Neural cell (in vitro differentiated cells): Measurements from ENCODE around the gene SLC26A11. TPM values are rescaled to one million over a fixed set of nuclear protein-coding genes. Genes with fewer than 3 reads are reported as not detected.

ENCODE experiments used
- H2AFZ ChIP-seq: fragments of 200-600, 300-800 bp; sonication (generic), shearing (Covaris generic); 2 replicates; pipeline ENCODE4 v1.6.0; 2014; ENCODE audit warnings: low read depth, mild to moderate bottlenecking, antibody characterized with exemption, low read length, moderate library complexity
- H3F3A ChIP-seq: fragments of 200-600 bp; shearing (Covaris generic); 2 replicates; pipeline ENCODE4 v1.6.1; 2016; ENCODE audit warnings: mild to moderate bottlenecking, moderate library complexity, mixed read lengths, antibody characterized with exemption, low read length; ENCODE audit not compliant: insufficient read depth, poor library complexity, severe bottlenecking
- H3K27ac ChIP-seq: fragments of 200-600, 300-800 bp; sonication (generic), shearing (Covaris generic); 2 replicates; pipeline ENCODE4 v1.5.1; 2014; ENCODE audit warnings: mild to moderate bottlenecking, low read length, moderate library complexity
- H3K27me3 ChIP-seq: fragments of 300-800, 200-600 bp; sonication (generic), shearing (Covaris generic); 2 replicates; pipeline ENCODE4 v1.6.0; 2014; ENCODE audit warnings: mild to moderate bottlenecking, low read depth, low read length, moderate library complexity; ENCODE audit not compliant: insufficient read depth
- H3K36me3 ChIP-seq: fragments of 300-800, 200-600 bp; sonication (generic), shearing (Covaris generic); 2 replicates; pipeline ENCODE4 v1.5.1; 2014; ENCODE audit warnings: mild to moderate bottlenecking, antibody characterized with exemption, low read length, moderate library complexity; ENCODE audit not compliant: insufficient read depth
- H3K4me2 ChIP-seq: fragments of 300-800, 200-600 bp; sonication (generic), shearing (Covaris generic); 2 replicates; pipeline ENCODE4 v1.6.0; 2014; ENCODE audit warnings: mild to moderate bottlenecking, low read length
- H3K4me3 ChIP-seq: fragments of 300-800, 200-600 bp; sonication (generic), shearing (Covaris generic); 2 replicates; pipeline ENCODE4 v1.5.1; 2014; ENCODE audit warnings: mild to moderate bottlenecking, low read length, moderate library complexity
- H3K79me2 ChIP-seq: fragments of 200-600 bp; shearing (Covaris generic); replicated peaks from 2 replicates; pipeline ENCODE4 v1.6.0; 2014; ENCODE audit warnings: mild to moderate bottlenecking, low read length, moderate library complexity; ENCODE audit not compliant: insufficient read depth
- H3K9ac ChIP-seq: fragments of 300-800, 200-600 bp; sonication (generic), shearing (Covaris generic); 2 replicates; pipeline ENCODE4 v1.6.1; 2016; ENCODE audit warnings: mild to moderate bottlenecking, low read length, mixed read lengths
- H3K9me2 ChIP-seq: fragments of 200-600 bp; shearing (Covaris generic); 2 replicates; pipeline ENCODE4 v1.6.1; 2016; ENCODE audit warnings: mild to moderate bottlenecking, low read length, mixed read lengths; ENCODE audit not compliant: insufficient read depth
- H3K9me3 ChIP-seq: fragments of 200-600, 300-800 bp; sonication (generic), shearing (Covaris generic); 2 replicates; pipeline ENCODE4 v1.6.1; 2016; ENCODE audit warnings: mild to moderate bottlenecking, mixed run types, low read length, moderate library complexity, mixed read lengths
- H4K20me1 ChIP-seq: fragments of 200-600 bp; shearing (Covaris generic); 2 replicates; pipeline ENCODE4 v1.6.1; 2016; ENCODE audit warnings: mild to moderate bottlenecking, mixed run types; ENCODE audit not compliant: insufficient read depth
- CTCF ChIP-seq: fragments of 450-650 bp; IDR thresholded peaks from 2 replicates; pipeline ENCODE4 v1.5.1; 2014; ENCODE audit warnings: antibody characterized with exemption, mild to moderate bottlenecking, moderate library complexity; ENCODE audit not compliant: poor library complexity, severe bottlenecking
- EP300 ChIP-seq: fragments of 450-650 bp; conservative IDR thresholded peaks from 2 replicates; pipeline ENCODE4 v1.6.1; 2014; ENCODE audit warnings: antibody characterized with exemption, mild to moderate bottlenecking, moderate library complexity; ENCODE audit not compliant: poor library complexity, severe bottlenecking
- EZH2 ChIP-seq: fragments of 200-600, 300-800 bp; shearing (Covaris generic), sonication (generic); IDR thresholded peaks from 2 replicates; pipeline ENCODE4 v1.6.1; 2014; ENCODE audit warnings: antibody characterized with exemption, low read length, borderline replicate concordance, mild to moderate bottlenecking; ENCODE audit not compliant: insufficient read depth, poor library complexity, severe bottlenecking
- MXI1 ChIP-seq: fragments of 450-650 bp; conservative IDR thresholded peaks from 2 replicates; pipeline ENCODE4 v1.6.1; 2014; ENCODE audit warnings: antibody characterized with exemption, mild to moderate bottlenecking; ENCODE audit not compliant: poor library complexity, severe bottlenecking
- POLR2AphosphoS5 ChIP-seq: IDR thresholded peaks from 2 replicates; pipeline ENCODE4 v1.6.1; 2012
- RAD21 ChIP-seq: fragments of 450-650 bp; conservative IDR thresholded peaks from 2 replicates; pipeline ENCODE4 v1.6.1; 2014; ENCODE audit warnings: antibody characterized with exemption, mild to moderate bottlenecking, moderate library complexity
- REST ChIP-seq: IDR thresholded peaks from 2 replicates; pipeline ENCODE4 v1.6.1; 2012; ENCODE audit warnings: borderline replicate concordance
- SMC3 ChIP-seq: fragments of 450-650 bp; conservative IDR thresholded peaks from 2 replicates; pipeline ENCODE4 v1.6.1; 2014; ENCODE audit warnings: antibody characterized with exemption, mild to moderate bottlenecking, moderate library complexity; ENCODE audit not compliant: poor library complexity
- TAF1 ChIP-seq: IDR thresholded peaks from 2 replicates; pipeline ENCODE4 v1.6.1; 2012; ENCODE audit warnings: low read depth
- polyA plus RNA-seq: library from polyadenylated mRNA; depleted of rRNA; stranded (reverse); fragments of >200 nt; gene quantifications from 2 replicates; pipeline ENCODE4 v1.2.3, GENCODE V29; 2014

SLC26A11 gene
- polyA plus RNA-seq, 1 donor from 2014 or later = 18.6 TPM

GRCh38 chr17:80224683-80225082 is 4.5 kb downstream of the SLC26A11 start:
- Histone ChIP-seq H4K20me1 (no peaks in the 10 kb centered on the region), H3K4me3 (no peak overlapping the region), H3K4me2 (no peak overlapping the region), H3K27me3 (no peaks in the 10 kb centered on the region), H3F3A (no peaks in the 10 kb centered on the region), H2AFZ (no peak overlapping the region), H3K27ac (no peak overlapping the region), H3K79me2 (no peaks in the 10 kb centered on the region), H3K9me3 (no peaks in the 10 kb centered on the region), H3K36me3 (no peaks in the 10 kb centered on the region), H3K9ac (no peak overlapping the region), H3K9me2 (no peaks in the 10 kb centered on the region)
- no peak for TF ChIP-seq EP300
- no peak for TF ChIP-seq CTCF
- TF ChIP-seq SMC3 = no peak
- TF ChIP-seq POLR2AphosphoS5 = no peak
- TF ChIP-seq MXI1 = no peak
- no peak for TF ChIP-seq REST
- no peak for TF ChIP-seq RAD21
- TF ChIP-seq TAF1 = no peak
- no peak for TF ChIP-seq EZH2

GRCh38 chr17:80225230-80225629 is 5.0 kb downstream of the SLC26A11 start:
- Histone ChIP-seq H3K4me2 (no peak overlapping the region), H3K9ac (no peak overlapping the region)

More at GRCh38 chr17:80225230-80225629, 5.0 kb downstream of the SLC26A11 start:
- Histone ChIP-seq H3F3A (no peaks in the 10 kb centered on the region), H3K9me2 (no peaks in the 10 kb centered on the region), H3K4me3 (no peak overlapping the region), H2AFZ (no peak overlapping the region), H3K36me3 (no peaks in the 10 kb centered on the region), H4K20me1 (no peaks in the 10 kb centered on the region), H3K27me3 (no peaks in the 10 kb centered on the region), H3K27ac (no peak overlapping the region), H3K9me3 (no peaks in the 10 kb centered on the region), H3K79me2 (no peaks in the 10 kb centered on the region)
- TF ChIP-seq REST = no peak
- no peak for TF ChIP-seq SMC3
- no peak for TF ChIP-seq EZH2
- no peak for TF ChIP-seq CTCF
- TF ChIP-seq TAF1 = no peak
- TF ChIP-seq POLR2AphosphoS5 = no peak
- TF ChIP-seq EP300 = no peak
- no peak for TF ChIP-seq MXI1
- no peak for TF ChIP-seq RAD21
